Parathyroid adenoma (tissue), 2 donors: Measurements from ENCODE around the gene RAP1GAP.

Source experiments
- H2AFZ ChIP-seq: fragments of 300-600 bp; sonication (generic); one replicate; pipeline ENCODE4 v1.7.0; 2017; ENCODE audit warnings: antibody characterized with exemption, mild to moderate bottlenecking
- H3K27ac ChIP-seq: fragments of 300-600 bp; sonication (generic); one replicate; pipeline ENCODE4 v1.7.0; 2017
- H3K27me3 ChIP-seq: fragments of 300-600 bp; sonication (generic); one replicate; pipeline ENCODE4 v1.7.0; 2017; ENCODE audit warnings: low read length; ENCODE audit not compliant: control insufficient read depth, insufficient read depth
- H3K36me3 ChIP-seq: fragments of 300-600 bp; sonication (generic); one replicate; pipeline ENCODE4 v1.7.0; 2017; ENCODE audit warnings: low read length; ENCODE audit not compliant: control insufficient read depth, insufficient read depth
- H3K4me1 ChIP-seq: fragments of 300-600 bp; sonication (generic); one replicate; pipeline ENCODE4 v1.7.0; 2017; ENCODE audit warnings: control low read depth
- H3K4me2 ChIP-seq: fragments of 300-600 bp; sonication (generic); one replicate; pipeline ENCODE4 v1.7.0; 2017; ENCODE audit warnings: low read length
- H3K4me3 ChIP-seq: fragments of 300-600 bp; sonication (generic); one replicate; pipeline ENCODE4 v1.7.0; 2017; ENCODE audit warnings: low read depth, low read length
- H3K79me2 ChIP-seq: fragments of 300-600 bp; sonication (generic); one replicate; pipeline ENCODE4 v1.7.0; 2017; ENCODE audit warnings: control low read depth
- H3K9ac ChIP-seq: fragments of 300-600 bp; sonication (generic); one replicate; pipeline ENCODE4 v1.7.0; 2017; ENCODE audit warnings: mild to moderate bottlenecking
- H3K9me3 ChIP-seq: fragments of 300-600 bp; sonication (generic); one replicate; pipeline ENCODE4 v1.7.0; 2017; ENCODE audit warnings: low read length; ENCODE audit not compliant: control insufficient read depth
- TF ChIP-seq, protein P1 (sequence below): fragments of 300-600 bp; sonication (generic); IDR thresholded peaks from one replicate; pipeline ENCODE4 v1.7.0; 2017; ENCODE audit warnings: antibody characterized with exemption, mild to moderate bottlenecking
- donor health status: primary hyperparathyroidism.

Gene RAP1GAP

DNA sequence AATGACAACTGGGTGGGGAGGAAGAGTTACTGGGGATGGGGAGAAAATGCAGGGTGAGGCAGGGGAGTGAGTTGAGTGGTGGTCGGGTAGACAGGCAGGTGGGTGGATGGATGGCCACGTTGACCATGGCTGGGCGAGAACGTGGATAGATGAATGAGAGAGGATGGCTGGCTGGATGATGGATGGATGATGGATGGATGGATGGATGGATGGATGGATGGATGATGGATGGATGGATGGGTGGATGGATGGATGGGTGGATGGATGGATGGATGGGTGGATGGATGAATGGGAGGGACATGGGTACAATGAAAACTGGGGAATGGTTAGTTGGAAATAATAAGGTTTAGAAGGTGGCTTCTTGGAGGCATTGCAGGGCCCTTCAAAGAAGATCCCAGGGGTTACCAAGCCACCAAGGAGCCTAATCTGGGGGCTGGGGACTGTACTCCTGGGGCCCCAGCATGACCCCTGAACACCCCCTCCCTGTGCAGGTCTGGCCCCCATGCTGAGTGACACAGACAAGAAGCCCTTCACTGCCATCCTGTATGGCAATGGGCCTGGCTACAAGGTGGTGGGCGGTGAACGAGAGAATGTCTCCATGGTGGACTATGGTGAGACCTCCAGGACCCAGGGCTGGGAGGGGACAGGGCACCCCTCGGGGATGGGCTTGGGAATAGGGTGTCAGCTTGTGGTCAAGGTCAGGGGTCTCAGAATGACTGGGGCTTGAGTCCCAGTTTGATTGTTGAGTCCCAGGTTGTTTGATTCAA lies 92.9 kb downstream of the RAP1GAP start:
- H2AFZ ChIP-seq = no peak overlapping the region
- no peak overlapping the region for H3K4me3 ChIP-seq
- no peak overlapping the region for H3K9ac ChIP-seq
- H3K79me2 ChIP-seq = no peaks in the 10 kb centered on the region
- no peaks in the 10 kb centered on the region for H3K27me3 ChIP-seq
- no peaks in the 10 kb centered on the region for H3K9me3 ChIP-seq
- no peaks in the 10 kb centered on the region for H3K36me3 ChIP-seq
- TF ChIP-seq, protein P1, sequence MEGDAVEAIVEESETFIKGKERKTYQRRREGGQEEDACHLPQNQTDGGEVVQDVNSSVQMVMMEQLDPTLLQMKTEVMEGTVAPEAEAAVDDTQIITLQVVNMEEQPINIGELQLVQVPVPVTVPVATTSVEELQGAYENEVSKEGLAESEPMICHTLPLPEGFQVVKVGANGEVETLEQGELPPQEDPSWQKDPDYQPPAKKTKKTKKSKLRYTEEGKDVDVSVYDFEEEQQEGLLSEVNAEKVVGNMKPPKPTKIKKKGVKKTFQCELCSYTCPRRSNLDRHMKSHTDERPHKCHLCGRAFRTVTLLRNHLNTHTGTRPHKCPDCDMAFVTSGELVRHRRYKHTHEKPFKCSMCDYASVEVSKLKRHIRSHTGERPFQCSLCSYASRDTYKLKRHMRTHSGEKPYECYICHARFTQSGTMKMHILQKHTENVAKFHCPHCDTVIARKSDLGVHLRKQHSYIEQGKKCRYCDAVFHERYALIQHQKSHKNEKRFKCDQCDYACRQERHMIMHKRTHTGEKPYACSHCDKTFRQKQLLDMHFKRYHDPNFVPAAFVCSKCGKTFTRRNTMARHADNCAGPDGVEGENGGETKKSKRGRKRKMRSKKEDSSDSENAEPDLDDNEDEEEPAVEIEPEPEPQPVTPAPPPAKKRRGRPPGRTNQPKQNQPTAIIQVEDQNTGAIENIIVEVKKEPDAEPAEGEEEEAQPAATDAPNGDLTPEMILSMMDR = no peak
- no peak overlapping the region for H3K27ac ChIP-seq
- H3K4me1 ChIP-seq = no peaks in the 10 kb centered on the region
- H3K4me2 ChIP-seq = no peak overlapping the region

DNA sequence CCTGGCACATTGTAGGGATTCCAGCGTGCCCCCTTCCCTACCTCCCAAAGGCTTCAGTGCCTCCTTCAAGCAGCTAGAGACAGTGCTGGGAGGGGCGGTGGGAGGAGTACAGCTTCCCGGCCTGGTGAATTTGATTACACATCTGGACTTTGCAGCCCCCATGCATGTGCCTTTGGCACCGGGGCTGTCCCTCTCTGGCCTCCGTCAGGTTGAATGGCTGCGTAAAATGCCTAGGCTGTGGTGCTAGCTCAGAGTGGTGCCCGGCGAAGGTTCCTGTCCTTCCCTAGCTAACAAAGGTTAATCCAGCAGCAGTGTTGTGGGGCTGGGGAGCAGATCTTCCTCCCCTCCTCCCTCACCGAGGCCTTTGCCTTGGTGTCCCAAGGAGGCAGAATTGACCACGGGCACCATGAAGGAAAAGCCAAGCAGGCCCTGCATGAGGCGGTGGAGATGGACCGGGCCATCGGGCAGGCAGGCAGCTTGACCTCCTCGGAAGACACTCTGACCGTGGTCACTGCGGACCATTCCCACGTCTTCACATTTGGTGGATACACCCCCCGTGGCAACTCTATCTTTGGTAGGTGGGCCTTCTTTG lies 93.7 kb downstream of the RAP1GAP start:
- Histone ChIP-seq H3K9ac (no peak overlapping the region), H3K4me1 (no peaks in the 10 kb centered on the region), H3K79me2 (no peaks in the 10 kb centered on the region), H3K27ac (peak overlapping the region; percentile 63), H3K36me3 (no peaks in the 10 kb centered on the region), H2AFZ (no peak overlapping the region), H3K4me3 (no peak overlapping the region), H3K4me2 (no peak overlapping the region), H3K9me3 (no peaks in the 10 kb centered on the region), H3K27me3 (no peaks in the 10 kb centered on the region)
- TF ChIP-seq, protein P1 = no peak

DNA sequence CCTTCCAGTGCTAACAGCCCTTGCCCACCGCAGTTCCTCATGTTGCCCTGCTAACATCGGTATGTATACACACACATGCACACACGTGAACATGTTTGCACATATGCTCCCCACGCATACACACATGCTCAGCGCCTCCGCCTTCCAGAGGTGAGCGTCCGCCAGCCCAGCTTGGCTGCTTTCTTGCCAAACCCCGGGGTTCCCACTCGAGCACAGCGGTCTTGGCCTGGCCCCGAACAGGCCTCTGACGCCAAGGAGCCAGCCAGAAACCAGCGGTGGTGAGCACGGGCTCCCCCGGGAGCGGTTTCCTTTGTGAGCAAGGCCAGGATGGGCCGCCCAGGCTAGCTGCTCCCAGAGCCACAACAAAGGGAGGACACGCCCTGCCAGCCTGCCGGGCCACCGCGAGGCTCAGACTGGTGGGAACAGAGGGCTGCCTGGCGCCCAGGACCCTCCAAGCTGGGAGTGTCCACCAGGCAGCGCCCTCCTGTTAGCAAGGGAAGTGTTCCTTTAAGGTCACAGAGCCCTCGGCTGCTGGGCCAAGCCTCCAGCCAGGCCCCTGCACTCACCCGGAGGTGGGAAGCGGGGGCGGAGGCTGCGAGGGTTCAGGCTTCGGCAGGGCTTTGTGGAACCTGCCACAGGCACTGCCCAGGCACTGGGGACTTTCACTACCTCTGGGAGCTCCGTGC lies 94.5 kb downstream of the RAP1GAP start:
- Histone ChIP-seq H3K4me1 (no peaks in the 10 kb centered on the region), H3K4me3 (no peak overlapping the region), H3K36me3 (no peaks in the 10 kb centered on the region), H3K9ac (no peak overlapping the region), H3K79me2 (no peaks in the 10 kb centered on the region), H3K27me3 (no peaks in the 10 kb centered on the region), H3K9me3 (no peaks in the 10 kb centered on the region), H3K27ac (peak overlapping the region; percentile 63), H2AFZ (no peak overlapping the region), H3K4me2 (no peak overlapping the region)
- TF ChIP-seq, protein P1 = no peak

DNA sequence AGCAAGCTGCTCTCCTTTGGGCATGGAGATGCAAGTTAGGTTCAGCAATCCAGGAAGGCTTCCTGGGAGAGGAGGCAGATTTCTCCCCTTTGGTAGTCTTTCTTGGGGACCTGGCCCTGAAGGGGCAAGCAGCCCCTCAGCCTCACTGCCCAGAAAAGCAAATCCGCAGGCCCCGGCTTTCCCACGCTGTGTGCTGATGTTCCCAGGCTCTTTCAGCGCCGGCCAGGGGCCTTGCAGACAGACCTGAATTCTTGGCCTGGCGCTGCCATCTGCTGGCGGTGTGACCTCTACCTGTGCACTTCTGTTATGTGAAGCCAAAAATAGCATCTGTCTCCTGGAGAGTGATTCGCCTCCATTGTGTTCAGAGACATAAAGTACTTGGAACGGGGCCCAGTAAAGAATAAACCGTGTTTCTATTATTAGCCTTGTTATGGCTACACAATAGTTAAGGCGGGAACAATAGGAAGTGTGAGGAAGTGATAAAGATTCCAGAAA lies 95.1 kb downstream of the RAP1GAP start:
- Histone ChIP-seq H3K36me3 (no peaks in the 10 kb centered on the region), H3K9me3 (no peaks in the 10 kb centered on the region), H3K4me2 (no peak overlapping the region), H3K9ac (no peak overlapping the region), H3K4me1 (no peaks in the 10 kb centered on the region), H3K4me3 (no peak overlapping the region), H3K27me3 (no peaks in the 10 kb centered on the region), H2AFZ (no peak overlapping the region), H3K79me2 (no peaks in the 10 kb centered on the region), H3K27ac (peak overlapping the region; percentile 63)
- TF ChIP-seq, protein P1 = peak; percentile 53
